ENCODE results near the gene LTBP3. TPM values are rescaled to one million over a fixed set of nuclear protein-coding genes. Genes with fewer than 3 reads are reported as not detected.

The LTBP3 gene
- total RNA-seq, 1 experiment from 2014 or later: 10.6 TPM

GRCh38 chr11:65554057-65554818, 3.9 kb downstream of the LTBP3 start:
- TF ChIP-seq CTCF (conservative IDR thresholded peaks at IDR 0.05): no peak
- Mint-ChIP-seq H3K36me3 (ENCODE audit: insufficient read depth in 1 of 3, low read depth in 3 of 3) (no peaks in the 10 kb centered on the region), H3K27me3 (ENCODE audit: low read depth) (peaks cover 62% of the 10 kb centered on the region), H3K4me3 (peak overlapping the region; percentile 34 to 62; a peak in 4 of 5 replicates), H3K4me1 (peaks cover 45 to 63% of the 10 kb centered on the region in 2 experiments), H3K9me3 (no peaks in the 10 kb centered on the region; a peak in 1 of 5 replicates), H3K27ac (no peak overlapping the region)
- Histone ChIP-seq H3K27me3 (ENCODE audit: insufficient read depth, low read length) (no peaks in the 10 kb centered on the region; the same call in 1 of the 2 replicates), H2BK12ac (ENCODE audit: insufficient read length, low read depth, low read length) (no peak overlapping the region), H2BK15ac (ENCODE audit: low read depth, low read length) (no peak overlapping the region), H4K20me1 (ENCODE audit: control insufficient read depth, insufficient read depth, insufficient read length) (no peaks in the 10 kb centered on the region), H3K4me2 (ENCODE audit: insufficient read depth, insufficient read length, low read length) (peak overlapping the region; percentile 49), H4K91ac (ENCODE audit: insufficient read length, low read depth, low read length) (no peak overlapping the region), H2BK20ac (ENCODE audit: low read depth, low read length, poor library complexity, severe bottlenecking) (no peak overlapping the region), H2AK5ac (ENCODE audit: insufficient read length, low read length) (no peak overlapping the region), H4K5ac (ENCODE audit: insufficient read length, low read depth, low read length) (no peak overlapping the region), H2BK120ac (ENCODE audit: low read depth, low read length, poor library complexity, severe bottlenecking) (no peak overlapping the region), H3K4me1 (ENCODE audit: insufficient read depth, low read length) (peaks cover 8% of the 10 kb centered on the region; the same call in 1 of the 2 replicates), H2AFZ (ENCODE audit: low read length) (no peak overlapping the region), H3K79me2 (ENCODE audit: insufficient read depth, low read length) (no peaks in the 10 kb centered on the region), H3K27ac (ENCODE audit: insufficient read length, low read depth, low read length) (no peak overlapping the region), H3K23ac (ENCODE audit: insufficient read length, low read depth, low read length) (no peak overlapping the region), H4K8ac (replicated peaks; ENCODE audit: insufficient read length, low read depth, low read length) (no peak overlapping the region), H3K79me1 (ENCODE audit: insufficient read depth, low read depth, low read length, poor library complexity, severe bottlenecking) (no peaks in the 10 kb centered on the region), H3K56ac (ENCODE audit: insufficient read length, low read depth, low read length) (no peak overlapping the region), H3T11ph (ENCODE audit: low read length) (no peak overlapping the region), H3K18ac (ENCODE audit: insufficient read length, low read depth, low read length) (no peak overlapping the region), H3K9me3 (ENCODE audit: control insufficient read depth, low read depth, low read length) (no peaks in the 10 kb centered on the region), H2BK5ac (ENCODE audit: insufficient read length, low read length) (no peak overlapping the region), H3K23me2 (ENCODE audit: insufficient read length, low read depth, low read length, poor library complexity, severe bottlenecking) (no peaks in the 10 kb centered on the region), H3K14ac (ENCODE audit: insufficient read depth, low read length) (no peak overlapping the region), H3K9ac (ENCODE audit: extremely low read depth, insufficient read length, low read length) (no peak overlapping the region), H3K4ac (ENCODE audit: low read depth, low read length) (no peak overlapping the region)
- DNase-seq: no peak
- WGBS (ENCODE audit: extremely low coverage, insufficient read length, low lambda C conversion rate): no CpG with 5 or more reads among the region's 27 CpGs

All from H9 (cell line).